A549 (cell line): ENCODE measurements around the gene SPOP.

Experiments
- EP300 ChIP-seq, 2 experiments: fragments of >200 bp; sonication (Bioruptor Twin); formaldehyde crosslinking; IDR thresholded peaks; 2 replicates in 1 of 2; 3 replicates in 1 of 2; pipeline ENCODE4 v1.6.1; 2016 to 2017
- NR3C1 ChIP-seq: fragments of >200 bp; sonication (Bioruptor Twin); formaldehyde crosslinking; IDR thresholded peaks from 3 replicates; pipeline ENCODE4 v1.6.1; 2017
- POLR2A ChIP-seq: IDR thresholded peaks from 2 replicates; pipeline ENCODE4 v1.6.1; 2012; ENCODE audit warnings: mild to moderate bottlenecking, low read length
- RAD21 ChIP-seq, 2 experiments: fragments of >200 bp in 1 of 2; sonication (Bioruptor Twin) in 1 of 2; formaldehyde crosslinking in 1 of 2; IDR thresholded peaks in 1 of 2; conservative IDR thresholded peaks in 1 of 2; 2 replicates in 1 of 2; 3 replicates in 1 of 2; pipeline ENCODE4 v1.6.1; 2012 to 2018; ENCODE audit warnings: inconsistent platforms in 1 of 2
- RFX5 ChIP-seq: fragments of 450-650 bp; IDR thresholded peaks from 2 replicates; pipeline ENCODE4 v1.7.1; 2014; ENCODE audit warnings: antibody characterized with exemption, mild to moderate bottlenecking, moderate library complexity
- TF ChIP-seq, protein P1 (sequence below): fragments of >200 bp; sonication (Bioruptor Twin); formaldehyde crosslinking; IDR thresholded peaks from 3 replicates; pipeline ENCODE4 v1.5.1; 2016
- TF ChIP-seq, protein P2 (sequence below): IDR thresholded peaks from 2 replicates; pipeline ENCODE4 v1.6.1; 2012
- TF ChIP-seq, protein P3 (sequence below): fragments of 200-600 bp; sonication (generic); IDR thresholded peaks from 2 replicates; pipeline ENCODE4 v1.6.1; 2016; ENCODE audit warnings: antibody characterized with exemption, mild to moderate bottlenecking, moderate library complexity
- TF ChIP-seq, protein P4 (sequence below): fragments of 250-450 bp; sonication (Bioruptor Pico); IDR thresholded peaks from 2 replicates; pipeline ENCODE4 v1.5.0; 2021; ENCODE audit warnings: mild to moderate bottlenecking, moderate library complexity, borderline replicate concordance

DNA sequence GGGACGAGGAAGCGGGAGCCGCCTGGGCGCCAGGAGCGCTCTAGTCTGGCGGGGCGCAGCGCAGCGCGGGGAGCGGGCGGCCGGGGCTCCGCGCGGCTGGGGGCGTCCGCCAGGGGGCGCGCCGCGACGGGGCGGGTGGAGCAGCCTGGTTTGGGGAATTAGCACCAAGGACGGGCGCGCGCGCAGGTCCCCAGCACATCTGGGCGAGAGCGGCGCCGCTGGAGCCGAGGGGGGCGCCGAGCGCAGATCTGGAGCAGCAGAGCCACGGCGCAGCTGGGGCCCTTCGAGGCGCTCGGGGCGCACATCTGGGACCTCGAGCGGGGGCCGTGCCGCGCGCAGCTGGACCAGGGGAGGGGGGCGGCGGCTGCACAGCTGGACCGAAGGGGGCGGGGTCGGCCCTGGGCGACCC, 102.2 kb downstream of the SPOP start, which contains the start of gene NXPH3:
- TF ChIP-seq RFX5 = no peak; the same call in 1 of the 2 replicates
- TF ChIP-seq, protein P1, sequence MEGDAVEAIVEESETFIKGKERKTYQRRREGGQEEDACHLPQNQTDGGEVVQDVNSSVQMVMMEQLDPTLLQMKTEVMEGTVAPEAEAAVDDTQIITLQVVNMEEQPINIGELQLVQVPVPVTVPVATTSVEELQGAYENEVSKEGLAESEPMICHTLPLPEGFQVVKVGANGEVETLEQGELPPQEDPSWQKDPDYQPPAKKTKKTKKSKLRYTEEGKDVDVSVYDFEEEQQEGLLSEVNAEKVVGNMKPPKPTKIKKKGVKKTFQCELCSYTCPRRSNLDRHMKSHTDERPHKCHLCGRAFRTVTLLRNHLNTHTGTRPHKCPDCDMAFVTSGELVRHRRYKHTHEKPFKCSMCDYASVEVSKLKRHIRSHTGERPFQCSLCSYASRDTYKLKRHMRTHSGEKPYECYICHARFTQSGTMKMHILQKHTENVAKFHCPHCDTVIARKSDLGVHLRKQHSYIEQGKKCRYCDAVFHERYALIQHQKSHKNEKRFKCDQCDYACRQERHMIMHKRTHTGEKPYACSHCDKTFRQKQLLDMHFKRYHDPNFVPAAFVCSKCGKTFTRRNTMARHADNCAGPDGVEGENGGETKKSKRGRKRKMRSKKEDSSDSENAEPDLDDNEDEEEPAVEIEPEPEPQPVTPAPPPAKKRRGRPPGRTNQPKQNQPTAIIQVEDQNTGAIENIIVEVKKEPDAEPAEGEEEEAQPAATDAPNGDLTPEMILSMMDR = peak; percentile 96
- TF ChIP-seq, protein P2, sequence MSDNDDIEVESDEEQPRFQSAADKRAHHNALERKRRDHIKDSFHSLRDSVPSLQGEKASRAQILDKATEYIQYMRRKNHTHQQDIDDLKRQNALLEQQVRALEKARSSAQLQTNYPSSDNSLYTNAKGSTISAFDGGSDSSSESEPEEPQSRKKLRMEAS = peak; percentile 27; the same call in 1 of the 2 replicates
- TF ChIP-seq, protein P3, sequence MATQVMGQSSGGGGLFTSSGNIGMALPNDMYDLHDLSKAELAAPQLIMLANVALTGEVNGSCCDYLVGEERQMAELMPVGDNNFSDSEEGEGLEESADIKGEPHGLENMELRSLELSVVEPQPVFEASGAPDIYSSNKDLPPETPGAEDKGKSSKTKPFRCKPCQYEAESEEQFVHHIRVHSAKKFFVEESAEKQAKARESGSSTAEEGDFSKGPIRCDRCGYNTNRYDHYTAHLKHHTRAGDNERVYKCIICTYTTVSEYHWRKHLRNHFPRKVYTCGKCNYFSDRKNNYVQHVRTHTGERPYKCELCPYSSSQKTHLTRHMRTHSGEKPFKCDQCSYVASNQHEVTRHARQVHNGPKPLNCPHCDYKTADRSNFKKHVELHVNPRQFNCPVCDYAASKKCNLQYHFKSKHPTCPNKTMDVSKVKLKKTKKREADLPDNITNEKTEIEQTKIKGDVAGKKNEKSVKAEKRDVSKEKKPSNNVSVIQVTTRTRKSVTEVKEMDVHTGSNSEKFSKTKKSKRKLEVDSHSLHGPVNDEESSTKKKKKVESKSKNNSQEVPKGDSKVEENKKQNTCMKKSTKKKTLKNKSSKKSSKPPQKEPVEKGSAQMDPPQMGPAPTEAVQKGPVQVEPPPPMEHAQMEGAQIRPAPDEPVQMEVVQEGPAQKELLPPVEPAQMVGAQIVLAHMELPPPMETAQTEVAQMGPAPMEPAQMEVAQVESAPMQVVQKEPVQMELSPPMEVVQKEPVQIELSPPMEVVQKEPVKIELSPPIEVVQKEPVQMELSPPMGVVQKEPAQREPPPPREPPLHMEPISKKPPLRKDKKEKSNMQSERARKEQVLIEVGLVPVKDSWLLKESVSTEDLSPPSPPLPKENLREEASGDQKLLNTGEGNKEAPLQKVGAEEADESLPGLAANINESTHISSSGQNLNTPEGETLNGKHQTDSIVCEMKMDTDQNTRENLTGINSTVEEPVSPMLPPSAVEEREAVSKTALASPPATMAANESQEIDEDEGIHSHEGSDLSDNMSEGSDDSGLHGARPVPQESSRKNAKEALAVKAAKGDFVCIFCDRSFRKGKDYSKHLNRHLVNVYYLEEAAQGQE = no peak
- TF ChIP-seq POLR2A = no peak
- TF ChIP-seq NR3C1 = no peak
- TF ChIP-seq, protein P4, sequence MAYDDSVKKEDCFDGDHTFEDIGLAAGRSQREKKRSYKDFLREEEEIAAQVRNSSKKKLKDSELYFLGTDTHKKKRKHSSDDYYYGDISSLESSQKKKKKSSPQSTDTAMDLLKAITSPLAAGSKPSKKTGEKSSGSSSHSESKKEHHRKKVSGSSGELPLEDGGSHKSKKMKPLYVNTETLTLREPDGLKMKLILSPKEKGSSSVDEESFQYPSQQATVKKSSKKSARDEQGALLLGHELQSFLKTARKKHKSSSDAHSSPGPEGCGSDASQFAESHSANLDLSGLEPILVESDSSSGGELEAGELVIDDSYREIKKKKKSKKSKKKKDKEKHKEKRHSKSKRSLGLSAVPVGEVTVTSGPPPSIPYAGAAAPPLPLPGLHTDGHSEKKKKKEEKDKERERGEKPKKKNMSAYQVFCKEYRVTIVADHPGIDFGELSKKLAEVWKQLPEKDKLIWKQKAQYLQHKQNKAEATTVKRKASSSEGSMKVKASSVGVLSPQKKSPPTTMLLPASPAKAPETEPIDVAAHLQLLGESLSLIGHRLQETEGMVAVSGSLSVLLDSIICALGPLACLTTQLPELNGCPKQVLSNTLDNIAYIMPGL = no peak
- peak; percentile 10 to 70; a peak in 3 of 5 replicates for TF ChIP-seq RAD21 (conservative IDR thresholded peaks at IDR 0.05 in 1 of 2, IDR thresholded peaks at IDR 0.05 in 1 of 2)
- TF ChIP-seq EP300 (IDR thresholded peaks at IDR 0.05) = no peak
